Stimulated activated CD4-positive, alpha-beta T cell treated with anti-CD3 and anti-CD28 coated beads, Interleukin-4, amount 100 ng/mL, for 48 hours (primary cell): ENCODE measurements around the gene GFPT2.

Source experiments
- DNase-seq, 2 donors: peaks; one replicate each; pipeline ENCODE4 v3.0.0-alpha.2; 2020; ENCODE audit warnings: low read depth in 2 of 2

Gene GFPT2

DNA sequence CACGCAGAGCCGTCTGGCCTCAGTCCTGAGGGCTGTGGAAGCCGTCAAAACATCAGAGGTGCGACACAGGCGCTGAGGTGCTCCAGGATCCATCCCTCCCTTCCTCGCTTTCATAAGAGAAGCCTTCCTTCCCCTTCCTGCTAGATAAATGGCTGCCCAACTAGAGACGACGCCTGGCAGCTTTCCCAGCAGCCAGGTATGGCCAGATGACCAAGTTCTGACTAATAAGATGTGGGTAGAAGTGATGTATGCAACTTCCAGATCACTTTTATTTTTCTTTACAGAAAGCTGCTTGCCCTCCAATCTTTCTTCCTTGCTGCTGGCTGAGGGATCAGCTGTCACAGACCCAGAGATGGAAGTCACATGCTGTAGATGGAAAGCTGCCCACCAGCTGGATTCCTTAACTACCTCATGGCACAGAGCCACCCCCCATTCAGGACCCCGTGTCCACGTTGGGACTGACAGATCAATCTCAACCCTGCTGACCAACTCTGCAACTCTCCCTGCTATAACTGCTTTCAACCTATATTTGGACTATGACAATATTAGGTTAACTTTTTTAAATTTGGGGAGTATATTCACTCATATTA is 70.0 kb downstream of the GFPT2 start:
- no peak for DNase-seq

DNA sequence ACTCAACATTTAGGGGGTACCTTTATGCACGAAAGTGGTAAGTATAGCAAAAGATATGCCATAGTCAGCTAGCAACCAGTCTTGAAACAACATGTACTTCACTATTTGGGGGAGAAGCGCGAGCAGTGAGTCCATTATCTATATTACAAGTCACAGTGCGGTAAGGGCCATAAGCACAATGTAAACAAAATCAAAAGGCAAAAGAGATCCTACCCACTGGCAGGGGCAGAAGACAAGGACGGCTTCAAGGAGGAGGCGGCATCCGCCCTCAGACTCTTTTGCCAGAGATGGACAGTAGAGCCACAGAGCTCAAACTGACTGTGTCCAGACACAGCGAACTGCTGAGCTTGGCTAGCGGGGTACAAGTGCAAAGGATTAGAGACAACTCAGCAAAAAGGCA is 70.9 kb downstream of the GFPT2 start:
- DNase-seq = no peak

- DNase-seq = no peak
Observed at GRCh38 chr5:180281706-180282105, 71.4 kb downstream of the GFPT2 start.

GRCh38 chr5:180274695-180275094 is 78.4 kb downstream of the GFPT2 start:
- DNase-seq = no peak

DNA sequence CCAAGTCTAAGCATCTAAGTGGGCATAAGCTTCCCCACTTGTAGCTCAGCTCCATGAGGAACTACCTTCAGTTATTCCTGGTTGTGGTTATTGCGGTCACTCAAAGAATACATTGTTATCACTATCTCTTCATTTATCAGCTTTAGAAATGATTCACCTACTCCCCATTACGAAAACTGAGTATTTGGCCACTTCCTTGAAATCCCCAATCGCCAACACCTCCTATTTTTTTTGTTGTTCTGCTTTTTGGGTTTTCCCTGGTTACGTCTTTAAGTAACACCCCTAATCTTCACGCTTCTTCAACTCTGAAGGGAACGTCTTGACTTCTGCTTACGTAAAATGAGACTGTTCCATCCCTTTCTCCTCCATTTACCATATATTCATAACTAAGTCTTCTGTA is 81.9 kb downstream of the GFPT2 start:
- no peak for DNase-seq

- no peak for DNase-seq
Observed at GRCh38 chr5:180259260-180259611, 93.9 kb downstream of the GFPT2 start.

- no peak for DNase-seq
Observed at GRCh38 chr5:180253036-180253824, 99.9 kb downstream of the GFPT2 start.

- DNase-seq = no peak
Observed at GRCh38 chr5:180251887-180252286, 101.2 kb downstream of the GFPT2 start.

DNA sequence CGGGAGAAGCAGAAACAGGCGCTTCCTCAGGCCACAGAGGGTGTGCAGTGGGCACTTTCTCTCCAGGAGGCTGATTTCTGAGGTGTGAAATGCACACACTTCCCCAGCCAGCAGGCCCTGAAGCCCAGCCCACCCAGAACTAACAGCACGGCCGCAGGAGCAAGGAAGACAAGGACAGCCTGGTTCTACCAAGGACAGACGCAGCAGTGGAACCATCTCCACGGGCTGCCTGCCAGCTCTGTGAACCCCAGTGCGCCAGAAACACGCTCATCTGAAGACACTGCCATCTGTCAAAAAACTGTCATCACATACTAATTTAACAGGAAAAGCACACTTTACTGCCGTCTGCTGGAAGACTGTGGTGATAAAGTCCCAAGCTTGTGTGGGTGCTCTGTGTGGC is 102.0 kb downstream of the GFPT2 start:
- no peak for DNase-seq
